Iris pigment epithelial cell (primary cell): ENCODE results near the gene TTC23.
"Not testable (repeated sequence)": the region's sequence is repeated elsewhere in the genome, so short reads cannot be mapped to it uniquely, and the experiment has no call there.

Experiments
- DNase-seq: peaks from one replicate; pipeline ENCODE4 v3.0.0-alpha.2; 2011; ENCODE audit warnings: low read depth

TTC23 gene

DNA sequence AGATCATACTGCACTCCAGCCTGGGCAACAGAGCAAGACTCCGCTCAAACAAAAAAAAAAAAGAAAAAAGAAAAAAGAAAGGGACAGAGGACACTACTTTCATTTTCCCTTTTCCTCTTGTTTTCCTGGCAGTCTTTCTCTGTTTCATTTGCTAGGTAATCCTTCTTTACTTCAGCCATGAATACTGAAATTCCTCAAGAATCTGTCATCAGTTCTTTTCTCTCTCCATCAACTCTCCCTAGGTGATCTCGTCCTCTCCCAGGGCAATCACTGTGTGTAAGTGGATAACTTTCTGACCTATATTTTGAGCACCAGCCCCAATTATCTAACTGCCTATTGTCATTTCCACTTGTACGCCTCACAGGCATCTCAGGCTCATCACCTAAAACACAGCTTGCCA lies 51.5 kb downstream of the TTC23 start:
- peak; percentile 48 for DNase-seq

DNA sequence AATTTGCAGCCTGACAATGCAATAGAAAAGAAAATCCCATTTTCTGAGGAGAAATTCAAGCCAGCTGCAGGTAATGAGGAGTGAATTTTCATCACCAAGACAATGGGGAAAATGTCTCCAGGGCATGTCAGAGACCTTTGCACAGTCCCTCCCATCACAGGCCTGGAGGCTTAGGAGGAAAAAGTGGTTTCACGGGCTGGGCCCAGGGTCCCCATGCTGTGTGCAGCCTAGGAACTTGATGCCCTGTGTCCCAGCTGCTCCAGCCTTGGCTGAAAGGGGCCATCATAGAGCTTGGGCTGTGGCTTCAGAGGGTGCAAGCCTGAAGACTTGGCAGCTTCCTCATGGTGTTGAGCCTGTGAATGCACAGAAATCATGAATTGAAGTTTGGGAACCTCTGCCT lies 57.2 kb downstream of the TTC23 start:
- not testable (repeated sequence) for DNase-seq

- DNase-seq = no peak
These were observed 61.4 kb downstream of the TTC23 start for GRCh38 chr15:99187936-99188335.

DNA sequence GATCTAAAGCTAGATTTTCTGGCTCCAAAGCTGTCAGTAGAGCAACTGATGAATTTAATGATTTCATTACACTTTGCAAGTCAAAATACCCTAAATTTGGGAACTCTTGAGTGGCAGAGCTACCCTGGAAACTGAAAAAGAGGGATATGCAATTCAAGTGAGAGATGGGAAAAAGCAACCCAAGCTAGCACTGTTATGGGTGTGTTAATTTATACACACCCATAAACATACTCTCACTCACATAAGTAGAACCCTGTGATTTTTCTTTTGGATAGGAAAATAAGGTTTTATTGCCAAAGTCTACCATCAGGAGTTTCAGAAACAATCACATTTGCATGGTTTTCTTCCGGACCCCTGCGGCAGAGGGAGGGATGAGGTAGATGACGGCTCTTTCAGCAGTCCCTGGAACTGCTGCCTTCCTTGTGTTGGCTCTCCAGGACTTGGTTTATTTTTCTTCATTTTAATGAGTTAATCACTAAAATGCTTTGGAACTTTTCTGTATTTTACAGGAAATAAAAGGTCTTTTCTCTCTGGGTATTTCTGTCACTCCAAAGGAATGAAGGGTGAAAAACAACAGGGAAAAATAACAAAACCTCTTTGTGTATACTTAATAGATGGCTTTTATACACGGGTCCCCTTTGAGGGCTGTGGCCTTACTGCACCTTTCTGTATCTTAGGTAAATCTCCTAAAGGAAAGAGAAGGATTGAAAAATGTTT lies 63.8 kb downstream of the TTC23 start:
- no peak for DNase-seq

- no peak for DNase-seq
These were observed 66.6 kb downstream of the TTC23 start for GRCh38 chr15:99182791-99183190.

- peak; percentile 11 for DNase-seq
These were observed 67.8 kb downstream of the TTC23 start for GRCh38 chr15:99181545-99181971.

GRCh38 chr15:99180964-99181306 lies 68.4 kb downstream of the TTC23 start:
- DNase-seq = no peak

- DNase-seq = no peak
These were observed 69.1 kb downstream of the TTC23 start for GRCh38 chr15:99180086-99180963.

DNA sequence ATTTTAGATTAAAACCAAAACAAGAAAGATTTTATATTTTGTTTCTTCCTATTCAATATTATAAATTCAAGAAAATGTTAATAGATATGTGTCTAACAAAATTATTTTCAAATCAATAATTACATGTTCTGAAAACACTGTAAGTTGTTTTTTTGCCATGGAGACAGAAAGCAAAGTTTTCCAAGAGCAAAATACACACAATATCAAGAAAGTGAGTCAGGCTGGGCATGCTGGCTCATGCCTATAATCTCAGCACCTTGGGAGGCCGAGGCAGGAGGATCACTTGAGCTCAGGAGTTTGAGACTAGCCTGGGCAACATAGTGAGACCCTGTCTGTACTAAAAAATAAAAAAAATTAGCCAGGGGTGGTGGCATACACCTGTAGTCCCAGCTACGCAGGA lies 71.7 kb downstream of the TTC23 start:
- no peak for DNase-seq

DNA sequence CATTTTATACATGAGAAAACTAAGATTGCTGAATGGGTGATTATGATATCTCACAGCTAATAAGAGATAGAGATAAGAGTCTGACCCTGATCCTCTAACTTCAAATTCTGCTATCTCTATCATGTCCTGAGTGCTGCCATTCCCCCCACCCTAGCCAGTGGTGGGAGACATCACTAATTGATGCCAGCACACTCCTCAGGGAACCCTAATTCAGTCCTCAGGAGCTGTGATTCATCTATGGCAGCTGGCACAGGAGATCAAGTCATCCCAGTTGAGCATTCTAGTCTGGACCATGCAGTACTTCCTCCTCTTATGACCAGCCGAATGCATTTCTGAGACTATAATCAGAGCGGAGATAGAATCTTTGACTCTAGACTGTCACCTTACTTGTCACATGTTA lies 72.6 kb downstream of the TTC23 start:
- no peak for DNase-seq

GRCh38 chr15:99174567-99175395 lies 74.6 kb downstream of the TTC23 start:
- peak; percentile 42 for DNase-seq

DNA sequence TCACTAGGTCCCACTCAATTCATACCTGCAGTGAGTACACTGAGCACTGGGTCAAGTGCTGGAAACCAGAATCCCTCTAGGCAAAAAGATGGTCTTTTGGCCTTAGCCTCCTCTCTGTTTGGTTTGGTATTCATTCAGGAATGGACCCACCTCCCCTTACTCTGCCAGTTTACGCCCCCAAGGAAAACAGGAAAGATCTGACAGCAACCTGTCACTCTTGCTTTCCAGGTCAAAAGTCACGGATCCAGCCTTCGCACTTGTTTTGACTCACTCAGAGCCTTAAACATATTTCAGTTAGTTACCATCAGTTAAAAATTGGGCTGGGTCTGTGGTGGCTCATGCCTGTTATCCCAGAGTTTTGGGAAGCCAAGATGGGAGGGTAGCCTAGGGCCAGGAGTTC lies 76.4 kb downstream of the TTC23 start:
- no peak for DNase-seq

DNA sequence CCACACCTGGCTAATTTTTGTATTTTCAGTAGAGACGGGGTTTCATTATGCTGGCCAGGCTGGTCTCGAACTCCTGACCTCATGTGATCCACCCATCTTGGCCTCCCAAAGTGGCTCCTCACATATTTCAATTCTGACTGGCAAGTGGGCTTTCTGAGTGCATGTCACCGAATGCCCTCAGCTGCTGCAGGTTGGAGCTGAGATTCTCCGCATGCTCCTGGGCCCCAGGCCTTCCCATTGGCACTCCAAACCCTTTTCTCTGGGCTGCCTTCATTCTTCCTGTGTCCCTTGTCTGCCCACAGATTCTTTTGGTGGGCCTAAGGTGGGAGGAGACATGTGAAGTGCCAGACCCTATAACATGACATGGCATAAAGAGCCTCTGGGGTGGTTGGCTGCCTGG lies 77.2 kb downstream of the TTC23 start:
- no peak for DNase-seq

DNA sequence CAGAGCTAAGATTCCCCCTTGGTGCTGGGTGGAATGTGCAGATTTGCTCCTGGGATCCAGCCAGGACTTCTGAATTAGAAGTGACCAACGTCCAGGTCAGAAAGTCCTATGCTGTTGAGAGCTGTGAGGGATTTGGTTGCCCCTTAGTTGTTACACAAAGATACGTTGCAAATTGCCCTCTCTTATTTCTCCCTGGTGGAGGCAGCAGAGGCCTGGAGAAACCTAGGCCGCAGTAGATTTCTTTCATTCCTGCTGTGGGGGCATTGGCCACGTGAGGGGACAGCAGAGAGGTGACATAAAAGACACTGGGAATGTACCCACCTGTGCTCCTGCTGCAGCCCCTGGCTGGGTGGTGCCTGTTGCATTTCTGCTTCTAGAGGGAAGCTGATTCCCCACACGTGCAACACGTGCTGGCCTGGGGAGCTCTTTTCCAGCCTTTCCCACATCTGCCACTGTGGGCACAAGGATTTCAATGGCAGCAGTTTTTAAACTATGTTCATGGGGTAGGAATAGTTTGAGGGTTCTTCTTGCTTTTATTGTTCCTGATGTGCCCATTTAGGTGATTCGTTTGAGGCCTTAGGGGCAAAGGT lies 78.8 kb downstream of the TTC23 start:
- DNase-seq = no peak

DNA sequence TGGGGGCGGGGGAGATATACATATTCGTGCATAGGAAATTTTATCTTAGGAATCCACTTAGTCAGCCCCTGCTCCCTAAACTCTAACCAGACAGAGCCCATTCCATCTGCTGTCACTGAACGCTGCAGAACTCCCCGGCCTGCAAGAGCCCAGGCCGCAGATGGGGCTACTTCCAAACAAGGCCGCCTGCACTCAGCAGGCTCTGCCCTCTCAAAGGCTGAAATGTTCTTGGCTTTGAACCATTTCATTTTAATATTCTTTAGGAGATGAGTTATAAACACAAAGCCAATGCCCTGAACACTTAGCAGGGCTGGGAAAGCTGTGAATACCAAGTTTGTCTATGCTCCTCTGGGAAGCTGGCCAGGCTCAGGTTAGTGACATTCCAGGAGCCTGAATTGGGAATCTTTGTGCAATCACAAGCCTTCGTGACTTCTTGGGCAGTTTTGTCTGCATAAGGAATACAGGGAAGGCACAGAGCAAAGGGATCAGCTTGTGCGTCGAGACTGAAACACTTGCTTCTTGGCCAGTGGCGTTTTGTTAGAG lies 79.5 kb downstream of the TTC23 start:
- peak; percentile 78 for DNase-seq

- DNase-seq = no peak
These were observed 80.5 kb downstream of the TTC23 start for GRCh38 chr15:99168601-99169580.

- no peak for DNase-seq
These were observed 81.7 kb downstream of the TTC23 start for GRCh38 chr15:99167640-99168039.

- no peak for DNase-seq
These were observed 82.2 kb downstream of the TTC23 start for GRCh38 chr15:99167201-99167600.

GRCh38 chr15:99165956-99166689 lies 83.3 kb downstream of the TTC23 start:
- no peak for DNase-seq
